Left lung (tissue), 10 donors: ENCODE measurements around the gene DHX38. TPM values are rescaled to one million over a fixed set of nuclear protein-coding genes. Genes with fewer than 3 reads are reported as not detected.
A peak's percentile ranks its signal among the peaks of the same experiment; 100 is the strongest.

Source experiments
- ATAC-seq: fragments of 200-7000 bp; cut with Tn5 transposase; one replicate; pipeline ENCODE4 v1.9.1; 2020; ENCODE audit warnings: moderate library complexity
- DNase-seq, 4 donors: peaks; one replicate each; pipeline ENCODE4 v3.0.0-alpha.2; 2013 to 2020
- H3K27ac ChIP-seq, 2 donors: fragments of 200-600 bp; sonication (generic) in 1 of 2; one replicate each; pipeline versions ENCODE4 v1.5.0 to v1.8.0; 2020 to 2021
- H3K27me3 ChIP-seq, 2 donors: fragments of 200-600 bp; sonication (generic) in 1 of 2; one replicate each; pipeline versions ENCODE4 v1.5.0 to v1.8.0; 2020 to 2021
- H3K36me3 ChIP-seq, 2 donors: fragments of 200-600 bp; sonication (generic) in 1 of 2; one replicate each; pipeline versions ENCODE4 v1.5.0 to v1.8.0; 2020 to 2021
- H3K4me1 ChIP-seq, 2 donors: fragments of 200-600 bp; one replicate each; pipeline ENCODE4 v1.8.0; 2021
- H3K4me3 ChIP-seq, 2 donors: fragments of 200-600 bp; sonication (generic) in 1 of 2; one replicate each; pipeline versions ENCODE4 v1.5.0 to v1.8.0; 2020 to 2021; ENCODE audit warnings: mild to moderate bottlenecking in 1 of 2
- H3K9me3 ChIP-seq, 2 donors: fragments of 200-600 bp; sonication (generic) in 1 of 2; one replicate each; pipeline versions ENCODE4 v1.5.0 to v1.8.0; 2020 to 2021
- CTCF ChIP-seq, 2 donors: fragments of 200-600 bp; sonication (generic) in 1 of 2; IDR thresholded peaks; one replicate each; pipeline versions ENCODE4 v1.5.0 to v1.8.0; 2021; ENCODE audit warnings: antibody characterized with exemption in 2 of 2
- intact Hi-C, 2 donors: fragments of 100-400 bp; cut with DNase I; formaldehyde crosslinking; loops; one replicate each; pipeline versions ENCODE4 v1.11.2 to v1.14.2; 2022
- polyA plus RNA-seq, 6 donors: library from polyadenylated mRNA; unstranded; fragments of 120-200 nt; gene quantifications; one replicate each; pipeline ENCODE4 v1.2.1, GENCODE V29; 2013; ENCODE audit not compliant: insufficient read length in 6 of 6
- total RNA-seq, 2 donors: library from RNA; stranded (reverse); fragmentation: NEBNext Ultra II Directional; extraction: Animal tissue kit (Norgen Biotek cat#: 25700); gene quantifications; one replicate each; pipeline ENCODE4 v1.2.1, GENCODE V29; 2021
- donor health status: DM: no; HTN: yes; CAD: no.
- donor health status: DM: no; HTN: no; CAD: no.

The DHX38 gene
- total and polyA plus RNA-seq, 8 donors: 41.5 to 81.6 (median 75.4) TPM

DNA sequence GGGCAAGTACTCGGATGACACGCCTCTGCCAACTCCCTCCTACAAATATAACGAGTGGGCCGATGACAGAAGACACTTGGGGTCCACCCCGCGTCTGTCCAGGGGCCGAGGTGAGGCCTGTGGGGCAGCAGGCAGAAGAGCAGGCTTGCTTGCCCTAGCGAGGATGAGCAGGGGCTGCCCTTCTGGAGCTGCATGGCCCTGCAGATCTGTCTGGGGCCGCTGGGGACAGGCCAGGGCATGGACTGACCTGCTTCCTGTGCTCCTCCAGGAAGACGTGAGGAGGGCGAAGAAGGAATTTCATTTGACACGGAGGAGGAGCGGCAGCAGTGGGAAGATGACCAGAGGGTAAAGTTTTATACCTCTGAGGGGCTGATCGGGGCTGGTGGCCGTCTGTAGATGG lies 5.3 kb downstream of the DHX38 start:
- Histone ChIP-seq H3K27me3 (no peaks in the 10 kb centered on the region), H3K4me1 (peaks cover 11 to 24% of the 10 kb centered on the region in 2 donors), H3K27ac (no peak overlapping the region), H3K4me3 (no peak overlapping the region), H3K9me3 (no peaks in the 10 kb centered on the region), H3K36me3 (peaks cover 0 to 80% of the 10 kb centered on the region in 2 donors)
- DNase-seq (no peak), ATAC-seq (no peak)
- intact Hi-C loops: loop anchor here in 1 of 2 donors (10.0 kb wide), 1 partner anchor 84 kb away; no protein-coding TSS in a partner anchor
- no peak for TF ChIP-seq CTCF (IDR thresholded peaks at IDR 0.05)

DNA sequence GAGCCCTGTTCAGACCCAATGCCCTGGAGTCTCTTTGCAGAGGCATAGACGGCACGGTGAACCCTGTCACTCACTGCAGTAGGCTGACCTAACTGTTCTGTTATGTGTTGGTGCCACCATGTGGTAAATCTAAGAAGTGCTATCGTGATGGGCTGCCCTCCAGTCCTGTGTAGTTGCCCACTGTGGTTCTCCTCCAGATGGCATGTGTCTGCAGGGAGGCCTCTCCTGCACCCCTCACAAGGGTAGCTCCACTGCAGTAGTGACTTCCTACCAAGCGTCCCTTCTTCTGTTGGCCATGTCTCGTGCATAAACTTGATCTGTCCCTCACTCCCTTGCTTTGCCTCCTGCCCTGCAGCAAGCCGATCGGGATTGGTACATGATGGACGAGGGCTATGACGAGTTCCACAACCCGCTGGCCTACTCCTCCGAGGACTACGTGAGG lies 5.8 kb downstream of the DHX38 start:
- no peaks in the 10 kb centered on the region for H3K27me3 ChIP-seq
- H3K27ac ChIP-seq: no peak overlapping the region
- intact Hi-C loops: loop anchor here in 1 of 2 donors (10.0 kb wide), 1 partner anchor 85 kb away; no protein-coding TSS in a partner anchor
- peaks cover 10 to 22% of the 10 kb centered on the region in 2 donors for H3K4me1 ChIP-seq
- DNase-seq (peak in 2 of 4 donors; percentile 15 to 38), ATAC-seq (peak; percentile 91)
- peak; percentile 24 to 64 for TF ChIP-seq CTCF (IDR thresholded peaks at IDR 0.05)
- H3K36me3 ChIP-seq: peaks cover 2 to 85% of the 10 kb centered on the region in 2 donors
- H3K9me3 ChIP-seq: no peaks in the 10 kb centered on the region
- no peak overlapping the region for H3K4me3 ChIP-seq

GRCh38 chr16:72101195-72101594 lies 7.5 kb downstream of the DHX38 start:
- Histone ChIP-seq H3K36me3 (peaks cover 4 to 100% of the 10 kb centered on the region in 2 donors), H3K4me1 (peaks cover 0 to 4% of the 10 kb centered on the region in 2 donors), H3K27me3 (no peaks in the 10 kb centered on the region), H3K4me3 (no peak overlapping the region), H3K27ac (no peak overlapping the region), H3K9me3 (no peaks in the 10 kb centered on the region)
- intact Hi-C loops: no loop called here
- DNase-seq (no peak), ATAC-seq (no peak)
- no peak for TF ChIP-seq CTCF (IDR thresholded peaks at IDR 0.05)

- peaks cover 4 to 100% of the 10 kb centered on the region in 2 donors for H3K36me3 ChIP-seq
- intact Hi-C loops: no loop called here
- H3K4me3 ChIP-seq: no peak overlapping the region
- H3K9me3 ChIP-seq: no peaks in the 10 kb centered on the region
- DNase-seq (no peak), ATAC-seq (no peak)
- H3K27ac ChIP-seq: no peak overlapping the region
- no peaks in the 10 kb centered on the region for H3K4me1 ChIP-seq
- no peak for TF ChIP-seq CTCF (IDR thresholded peaks at IDR 0.05)
- H3K27me3 ChIP-seq: no peaks in the 10 kb centered on the region
Observed at GRCh38 chr16:72104905-72105304, 11.3 kb downstream of the DHX38 start.

GRCh38 chr16:72105978-72106377 lies 12.3 kb downstream of the DHX38 start:
- H3K27ac ChIP-seq: no peak overlapping the region
- H3K36me3 ChIP-seq: peaks cover 4 to 100% of the 10 kb centered on the region in 2 donors
- H3K4me3 ChIP-seq: no peak overlapping the region
- no peak for ATAC-seq
- no peak for DNase-seq
- no peaks in the 10 kb centered on the region for H3K27me3 ChIP-seq
- no peaks in the 10 kb centered on the region for H3K9me3 ChIP-seq
- no peak for TF ChIP-seq CTCF (IDR thresholded peaks at IDR 0.05)
- intact Hi-C loops: no loop called here
- no peaks in the 10 kb centered on the region for H3K4me1 ChIP-seq
